ENCODE results near the gene TMEM91. TPM values are rescaled to one million over a fixed set of nuclear protein-coding genes. Genes with fewer than 3 reads are reported as not detected.
"Not testable (repeated sequence)": the region's sequence is repeated elsewhere in the genome, so short reads cannot be mapped to it uniquely, and the experiment has no call there.

TMEM91 gene
- total RNA-seq, 4 donors from 2014 or later: 12.4 to 44.3 (median 14.2) TPM

DNA sequence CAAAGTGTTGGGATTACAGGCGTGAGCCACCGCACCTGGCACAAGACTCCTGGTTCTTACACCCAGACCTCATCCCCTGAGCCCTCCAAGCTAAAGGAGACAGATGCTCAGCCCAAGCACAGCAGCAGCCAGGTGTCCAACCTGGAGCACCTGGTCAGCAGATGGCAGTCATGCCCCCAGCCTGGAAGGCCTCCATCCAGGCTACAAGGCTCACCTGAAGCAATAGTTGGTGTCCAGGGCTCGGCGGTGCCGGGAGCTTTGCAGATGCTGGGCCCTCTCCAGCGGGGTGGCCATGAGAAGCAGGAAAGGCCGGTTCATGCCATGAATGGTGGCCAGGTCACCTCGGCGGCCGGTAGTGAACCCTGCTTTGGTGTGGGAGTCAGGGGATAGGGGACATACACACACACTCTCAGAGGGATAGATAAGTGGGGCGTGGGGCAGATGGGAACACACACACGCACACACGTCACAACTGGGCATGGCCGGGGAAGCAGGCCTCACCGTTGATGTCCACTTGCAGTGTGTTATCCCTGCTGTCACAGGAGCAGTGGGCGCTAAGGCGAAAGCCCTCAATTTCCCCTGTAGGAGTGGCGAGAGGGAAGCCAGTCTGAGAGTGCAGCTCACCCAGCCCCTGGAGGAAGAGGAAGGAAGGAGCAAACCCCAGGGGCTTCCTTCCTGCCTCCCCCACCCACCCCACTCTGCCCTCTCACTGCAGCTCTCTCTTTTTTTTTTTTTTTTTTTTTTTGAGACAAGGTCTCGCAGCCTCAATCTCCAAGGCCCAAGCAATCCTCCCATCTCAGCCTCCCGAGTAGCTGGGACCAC lies 34.5 kb upstream of the TMEM91 start:
- TF ChIP-seq, protein P1, sequence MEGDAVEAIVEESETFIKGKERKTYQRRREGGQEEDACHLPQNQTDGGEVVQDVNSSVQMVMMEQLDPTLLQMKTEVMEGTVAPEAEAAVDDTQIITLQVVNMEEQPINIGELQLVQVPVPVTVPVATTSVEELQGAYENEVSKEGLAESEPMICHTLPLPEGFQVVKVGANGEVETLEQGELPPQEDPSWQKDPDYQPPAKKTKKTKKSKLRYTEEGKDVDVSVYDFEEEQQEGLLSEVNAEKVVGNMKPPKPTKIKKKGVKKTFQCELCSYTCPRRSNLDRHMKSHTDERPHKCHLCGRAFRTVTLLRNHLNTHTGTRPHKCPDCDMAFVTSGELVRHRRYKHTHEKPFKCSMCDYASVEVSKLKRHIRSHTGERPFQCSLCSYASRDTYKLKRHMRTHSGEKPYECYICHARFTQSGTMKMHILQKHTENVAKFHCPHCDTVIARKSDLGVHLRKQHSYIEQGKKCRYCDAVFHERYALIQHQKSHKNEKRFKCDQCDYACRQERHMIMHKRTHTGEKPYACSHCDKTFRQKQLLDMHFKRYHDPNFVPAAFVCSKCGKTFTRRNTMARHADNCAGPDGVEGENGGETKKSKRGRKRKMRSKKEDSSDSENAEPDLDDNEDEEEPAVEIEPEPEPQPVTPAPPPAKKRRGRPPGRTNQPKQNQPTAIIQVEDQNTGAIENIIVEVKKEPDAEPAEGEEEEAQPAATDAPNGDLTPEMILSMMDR (IDR thresholded peaks at IDR 0.05): no peak
- DNase-seq (ENCODE audit: low spot score) (no peak), ATAC-seq (ENCODE audit: low FRiP score) (peak; percentile 23)

DNA sequence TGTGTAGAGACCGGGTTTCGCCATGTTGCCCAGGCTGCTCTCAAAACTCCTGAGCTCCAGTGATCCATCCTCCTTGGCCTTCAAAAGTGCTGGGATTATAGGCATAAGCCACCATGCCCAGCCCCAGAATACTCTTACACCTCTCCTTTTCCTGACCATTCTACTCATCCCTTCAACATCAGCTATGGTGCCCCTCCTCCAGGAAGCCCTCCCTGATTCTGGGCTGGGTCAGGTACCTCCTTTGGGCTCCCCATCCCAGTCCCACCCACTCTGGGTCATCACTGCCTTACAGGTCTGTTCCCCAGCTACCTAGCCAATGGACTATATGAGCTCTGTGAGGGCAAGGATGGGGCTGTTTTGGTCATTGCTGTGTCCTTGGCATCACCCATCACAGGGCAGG lies 32.2 kb upstream of the TMEM91 start:
- ATAC-seq (ENCODE audit: low FRiP score): no peak
- DNase-seq (ENCODE audit: low spot score): no peak
- TF ChIP-seq, protein P1 (IDR thresholded peaks at IDR 0.05): no peak

DNA sequence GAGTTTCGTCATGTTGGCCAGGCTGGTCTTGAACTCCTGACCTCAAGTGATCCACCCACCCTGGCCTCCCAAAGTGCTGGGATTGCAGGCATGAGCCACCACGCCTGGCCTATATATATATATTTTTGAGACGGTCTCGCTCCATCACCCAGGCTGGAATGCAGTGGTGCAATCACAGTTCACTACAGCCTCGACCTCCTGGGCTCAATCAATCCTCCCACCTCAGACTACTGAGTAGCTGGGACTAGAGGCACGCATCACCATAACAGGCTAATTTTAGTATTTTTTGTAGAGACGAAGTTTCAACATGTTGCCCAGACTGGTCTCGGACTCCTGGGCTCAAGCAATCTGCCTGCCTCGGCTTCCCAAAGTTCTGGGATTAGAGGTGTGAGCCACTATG lies 29.4 kb upstream of the TMEM91 start:
- not testable (repeated sequence) for DNase-seq (ENCODE audit: low spot score); ATAC-seq (ENCODE audit: low FRiP score)

DNA sequence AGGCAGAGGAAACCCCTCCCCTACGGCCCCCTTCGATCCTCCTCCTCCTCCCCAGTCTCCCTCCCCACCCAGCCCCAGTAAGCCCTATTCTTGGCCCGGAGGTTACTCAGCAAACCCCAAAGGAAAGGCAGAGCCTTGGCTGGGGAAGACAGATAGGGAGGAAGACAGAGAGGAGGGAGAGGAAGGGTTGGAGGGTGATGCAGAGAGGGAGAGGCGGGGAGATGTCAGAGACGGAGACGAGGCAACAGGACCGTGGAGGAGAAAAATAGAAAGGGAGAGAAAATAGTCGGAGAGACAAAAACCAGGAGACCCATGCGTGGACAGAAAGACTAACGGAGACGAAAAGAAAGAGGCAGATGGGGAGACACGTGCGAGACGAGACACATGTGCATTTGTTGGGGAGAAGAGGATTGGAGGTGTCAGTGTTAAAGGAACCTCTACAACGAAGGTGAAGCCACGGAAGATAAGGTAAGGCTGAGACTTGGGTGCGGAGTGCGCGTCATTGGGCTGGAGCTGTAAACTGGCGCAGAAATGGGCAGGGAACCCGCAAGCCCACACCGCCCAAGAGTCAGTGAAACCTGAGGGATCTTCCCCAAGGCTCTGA lies 25.5 kb upstream of the TMEM91 start:
- no peak for DNase-seq (ENCODE audit: low spot score)
- TF ChIP-seq, protein P1 (IDR thresholded peaks at IDR 0.05): no peak
- no peak for ATAC-seq (ENCODE audit: low FRiP score)

DNA sequence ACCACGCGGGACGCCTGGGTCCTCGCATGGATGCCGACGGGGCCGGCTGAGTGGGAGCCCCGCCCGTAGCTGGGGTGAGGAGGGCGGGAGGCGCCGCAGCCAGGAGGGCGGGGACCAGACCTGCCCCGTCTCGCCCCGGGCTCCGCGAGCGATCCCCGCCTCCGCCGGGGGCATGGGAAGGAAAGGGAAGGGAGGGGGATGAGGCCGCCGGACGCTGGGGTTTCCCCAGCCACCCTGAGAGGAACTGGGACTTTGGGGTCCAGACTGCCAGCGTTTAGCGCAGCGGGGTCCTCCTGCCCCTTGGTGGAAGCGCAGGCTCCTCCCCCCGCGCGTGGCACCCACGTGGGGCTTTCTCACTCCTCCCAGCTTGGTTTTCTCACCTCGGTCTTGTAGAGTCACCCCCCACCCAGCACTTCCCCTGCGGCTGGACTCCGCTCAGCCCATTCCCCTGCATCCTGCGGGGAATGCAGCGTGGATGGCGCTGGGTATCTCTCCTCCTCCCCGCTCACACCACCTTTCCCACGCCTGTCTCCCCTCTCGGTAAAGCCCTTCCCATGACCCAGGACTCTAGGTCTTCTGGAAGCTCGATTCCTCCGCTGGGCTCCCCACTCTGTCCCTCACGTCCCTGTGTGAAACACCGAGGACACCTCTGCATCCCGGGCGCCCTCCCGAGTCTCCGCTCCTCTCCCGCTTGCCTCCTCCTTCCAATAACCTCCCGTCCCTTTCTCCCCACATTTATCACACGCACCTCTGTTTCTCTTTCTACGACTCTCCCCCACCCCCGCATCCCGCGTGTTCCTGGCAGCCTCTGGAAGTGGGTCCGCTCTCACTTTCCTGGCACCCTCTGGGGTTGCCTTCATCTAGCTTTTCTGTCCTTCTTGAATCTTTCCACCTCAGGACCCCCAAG lies 24.7 kb upstream of the TMEM91 start:
- peak; percentile 77 for ATAC-seq (ENCODE audit: low FRiP score)
- TF ChIP-seq, protein P1 (IDR thresholded peaks at IDR 0.05): no peak
- peak; percentile 58 for DNase-seq (ENCODE audit: low spot score)

DNA sequence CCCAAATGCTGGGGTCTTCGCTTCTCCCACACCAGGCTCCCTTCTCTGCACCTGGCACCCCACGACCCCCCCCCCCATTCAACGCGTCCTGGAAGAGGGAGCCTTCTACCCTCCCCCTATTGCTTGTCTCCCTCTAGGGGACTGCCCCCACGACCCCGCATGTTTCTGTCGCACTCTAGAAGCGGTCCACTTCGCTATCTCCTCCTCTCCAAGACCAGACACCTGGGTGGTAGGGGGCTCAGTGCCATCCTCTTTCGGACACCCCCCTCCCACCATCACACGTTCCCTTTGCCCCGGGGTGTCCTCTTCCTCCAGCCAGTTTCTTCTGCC lies 24.1 kb upstream of the TMEM91 start:
- TF ChIP-seq, protein P1 (IDR thresholded peaks at IDR 0.05): no peak
- no peak for DNase-seq (ENCODE audit: low spot score)
- ATAC-seq (ENCODE audit: low FRiP score): no peak
